Gastrocnemius medialis (tissue), 4 donors: Measurements from ENCODE around the gene CCBE1. TPM values are rescaled to one million over a fixed set of nuclear protein-coding genes. Genes with fewer than 3 reads are reported as not detected.

Source experiments
- ATAC-seq, 2 donors: fragments of 150-250 bp; one replicate each; pipeline ENCODE4 v1.9.1; 2016
- DNase-seq, 2 donors: peaks; one replicate each; pipeline ENCODE4 v3.0.0-alpha.2; 2019
- H3K27ac ChIP-seq, 4 donors: fragments of 200-600 bp; sonication (generic); 1 replicate in 1 of 4; 2 replicates in 3 of 4; pipeline ENCODE4 v1.5.1; 2016 to 2018; ENCODE audit warnings: mild to moderate bottlenecking in 2 of 4, moderate library complexity in 1 of 4
- H3K27me3 ChIP-seq, 3 donors: fragments of 200-600 bp; sonication (generic) in 2 of 3; 1 replicate in 1 of 3; 2 replicates in 2 of 3; pipeline versions ENCODE4 v1.5.1 to v1.6.0; 2016 to 2019; ENCODE audit warnings: mild to moderate bottlenecking in 1 of 3, moderate library complexity in 1 of 3
- H3K36me3 ChIP-seq, 2 donors: fragments of 200-600 bp; sonication (generic) in 1 of 2; one replicate each; pipeline ENCODE4 v1.5.1; 2017 to 2018
- H3K4me1 ChIP-seq, 2 donors: fragments of 200-600 bp; sonication (generic) in 1 of 2; one replicate each; pipeline ENCODE4 v1.5.1; 2016 to 2017; ENCODE audit warnings: mild to moderate bottlenecking in 2 of 2
- H3K4me3 ChIP-seq, 4 donors: fragments of 200-600 bp; sonication (generic) in 3 of 4; 1 replicate in 1 of 4; 2 replicates in 3 of 4; pipeline ENCODE4 v1.5.1; 2016 to 2019; ENCODE audit warnings: mild to moderate bottlenecking in 2 of 4
- H3K9me3 ChIP-seq, 3 donors: fragments of 200-600 bp; sonication (generic) in 2 of 3; 1 replicate in 1 of 3; 2 replicates in 2 of 3; pipeline ENCODE4 v1.5.1; 2016 to 2019
- POLR2A ChIP-seq, 2 donors: fragments of 450-650 bp; IDR thresholded peaks; one replicate each; pipeline ENCODE4 v1.6.1; 2017; ENCODE audit warnings: antibody characterized with exemption in 2 of 2, mild to moderate bottlenecking in 2 of 2, moderate library complexity in 2 of 2
- in situ Hi-C, 4 donors: fragments of 200-750 bp; cut with MboI; loops; one replicate each; pipeline versions ENCODE4 v1.15.0 to v1.8.0; 2017; ENCODE audit warnings: low sequenced_read_pairs in 4 of 4
- intact Hi-C: fragments of 100-400 bp; cut with DNase I; formaldehyde crosslinking; loops from one replicate; pipeline ENCODE4 v1.15.1; 2023; ENCODE audit warnings: low total_unique reads
- total RNA-seq, 4 donors: library from RNA; depleted of rRNA; stranded (reverse); fragments of >200 nt; gene quantifications; one replicate each; pipeline versions ENCODE4 v1.1.0 to v1.2.3, GENCODE V29; 2016
- TF ChIP-seq, protein P1 (sequence below), 5 experiments: fragments of 450-650 bp in 3 of 5; fragments of 200-600 bp in 2 of 5; sonication (generic) in 2 of 5; IDR thresholded peaks in 4 of 5; conservative IDR thresholded peaks in 1 of 5; 1 replicate in 4 of 5; 2 replicates in 1 of 5; pipeline ENCODE4 v1.5.1; 2016 to 2019; ENCODE audit warnings: antibody characterized with exemption in 5 of 5, mild to moderate bottlenecking in 3 of 5, moderate library complexity in 3 of 5

CCBE1 gene
- total RNA-seq, 4 donors from 2014 or later = 0.44 to 2.7 (median 1.3) TPM

DNA sequence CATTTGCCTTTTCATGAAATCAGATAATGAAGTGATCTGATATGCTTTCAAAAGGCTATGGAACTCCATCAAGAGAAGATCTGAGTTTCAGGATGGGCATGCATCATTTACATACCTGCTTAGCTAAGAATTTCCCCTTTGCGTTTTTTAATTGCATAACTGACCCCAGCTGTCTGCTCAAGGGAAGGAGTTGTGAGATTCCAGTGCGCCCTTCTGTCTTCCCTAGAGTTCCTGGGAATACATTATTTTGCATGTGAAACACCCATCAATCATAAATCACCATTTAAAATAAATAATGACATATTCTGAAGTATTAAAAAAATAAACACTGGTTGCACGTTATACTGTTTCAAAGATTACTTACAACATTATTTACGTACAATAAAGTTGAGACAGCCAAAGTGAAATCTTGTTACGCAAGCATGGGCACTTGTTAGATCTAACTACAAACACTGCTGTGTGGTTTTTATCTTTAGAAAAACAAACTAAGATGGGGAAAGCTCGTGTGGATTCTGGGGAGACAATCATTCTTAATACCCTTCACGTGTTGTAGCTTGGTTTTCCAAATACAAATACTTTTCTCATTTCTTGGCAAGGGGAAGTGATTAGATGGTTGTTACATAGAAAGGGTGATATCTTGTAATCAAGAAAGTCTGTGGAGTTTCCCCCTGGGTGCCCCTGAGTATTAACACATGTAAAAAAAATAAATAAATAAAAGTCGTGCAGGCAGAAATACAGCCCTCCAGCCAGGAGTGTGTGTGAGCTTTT is 212.5 kb downstream of the CCBE1 start:
- TF ChIP-seq, protein P1, sequence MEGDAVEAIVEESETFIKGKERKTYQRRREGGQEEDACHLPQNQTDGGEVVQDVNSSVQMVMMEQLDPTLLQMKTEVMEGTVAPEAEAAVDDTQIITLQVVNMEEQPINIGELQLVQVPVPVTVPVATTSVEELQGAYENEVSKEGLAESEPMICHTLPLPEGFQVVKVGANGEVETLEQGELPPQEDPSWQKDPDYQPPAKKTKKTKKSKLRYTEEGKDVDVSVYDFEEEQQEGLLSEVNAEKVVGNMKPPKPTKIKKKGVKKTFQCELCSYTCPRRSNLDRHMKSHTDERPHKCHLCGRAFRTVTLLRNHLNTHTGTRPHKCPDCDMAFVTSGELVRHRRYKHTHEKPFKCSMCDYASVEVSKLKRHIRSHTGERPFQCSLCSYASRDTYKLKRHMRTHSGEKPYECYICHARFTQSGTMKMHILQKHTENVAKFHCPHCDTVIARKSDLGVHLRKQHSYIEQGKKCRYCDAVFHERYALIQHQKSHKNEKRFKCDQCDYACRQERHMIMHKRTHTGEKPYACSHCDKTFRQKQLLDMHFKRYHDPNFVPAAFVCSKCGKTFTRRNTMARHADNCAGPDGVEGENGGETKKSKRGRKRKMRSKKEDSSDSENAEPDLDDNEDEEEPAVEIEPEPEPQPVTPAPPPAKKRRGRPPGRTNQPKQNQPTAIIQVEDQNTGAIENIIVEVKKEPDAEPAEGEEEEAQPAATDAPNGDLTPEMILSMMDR (IDR thresholded peaks at IDR 0.05 in 4 of 5, conservative IDR thresholded peaks at IDR 0.05 in 1 of 5) = no peak
- TF ChIP-seq POLR2A (IDR thresholded peaks at IDR 0.05) = no peak
- H3K9me3 ChIP-seq = no peaks in the 10 kb centered on the region
- no peak overlapping the region for H3K4me3 ChIP-seq
- in situ Hi-C loops (no loop called here), intact Hi-C loops (no loop called here)
- ATAC-seq = peak in 1 of 2 donors; percentile 9
- H3K27ac ChIP-seq = no peak overlapping the region
- H3K27me3 ChIP-seq = no peaks in the 10 kb centered on the region
- no peaks in the 10 kb centered on the region for H3K36me3 ChIP-seq
- no peaks in the 10 kb centered on the region for H3K4me1 ChIP-seq
- no peak for DNase-seq

DNA sequence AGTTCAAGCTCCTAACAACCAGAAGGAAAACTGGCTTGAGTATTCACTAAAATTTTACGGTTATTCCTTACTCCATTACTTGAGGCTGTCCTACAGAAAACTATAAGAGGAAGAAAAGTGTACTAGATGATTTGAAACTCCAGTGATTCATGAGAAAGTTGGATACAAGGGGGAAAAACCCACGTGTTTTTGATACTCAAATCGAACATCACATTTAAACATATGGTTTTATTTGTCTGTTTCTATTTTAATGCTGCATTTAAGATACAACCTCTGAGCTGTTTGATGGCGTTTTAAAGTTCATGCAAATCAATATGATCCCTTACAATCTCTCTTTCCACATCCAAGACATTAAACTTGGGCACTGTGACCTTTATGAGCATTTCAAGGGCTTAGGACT is 213.1 kb downstream of the CCBE1 start:
- in situ Hi-C loops = no loop called here

DNA sequence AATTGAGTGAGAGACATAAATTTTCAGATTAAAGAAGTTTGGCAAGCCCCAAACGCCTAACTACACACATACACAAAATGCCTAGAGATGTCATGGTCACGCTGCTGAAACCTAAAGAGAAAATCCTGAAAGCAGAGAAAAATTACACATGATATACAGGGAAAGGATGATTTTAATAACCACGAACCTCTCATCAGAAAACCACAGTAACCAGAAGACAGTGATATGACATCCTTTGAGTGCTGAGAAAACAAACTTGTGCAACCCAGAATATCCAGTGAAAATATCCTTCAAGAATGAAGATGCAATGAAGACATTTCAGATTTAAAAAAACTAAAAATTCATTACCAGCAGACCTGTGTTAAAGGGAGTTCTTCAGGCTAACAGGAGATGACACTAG is 215.8 kb downstream of the CCBE1 start:
- Histone ChIP-seq H3K4me3 (no peak overlapping the region), H3K36me3 (no peaks in the 10 kb centered on the region), H3K9me3 (no peaks in the 10 kb centered on the region), H3K4me1 (no peaks in the 10 kb centered on the region), H3K27me3 (no peaks in the 10 kb centered on the region), H3K27ac (no peak overlapping the region)
- in situ Hi-C loops = no loop called here
- DNase-seq (no peak), ATAC-seq (no peak)
- intact Hi-C loops = no loop called here
- TF ChIP-seq, protein P1 (IDR thresholded peaks at IDR 0.05 in 4 of 5, conservative IDR thresholded peaks at IDR 0.05 in 1 of 5) = no peak
- no peak for TF ChIP-seq POLR2A (IDR thresholded peaks at IDR 0.05)

More for the DNA sequence above, 213.1 kb downstream of the CCBE1 start:
- no peaks in the 10 kb centered on the region for H3K36me3 ChIP-seq
- H3K27ac ChIP-seq = no peak overlapping the region
- ATAC-seq (no peak), DNase-seq (no peak)
- TF ChIP-seq, protein P1 (IDR thresholded peaks at IDR 0.05 in 4 of 5, conservative IDR thresholded peaks at IDR 0.05 in 1 of 5) = no peak
- H3K4me1 ChIP-seq = no peaks in the 10 kb centered on the region
- intact Hi-C loops = no loop called here
- no peaks in the 10 kb centered on the region for H3K9me3 ChIP-seq
- H3K4me3 ChIP-seq = no peak overlapping the region
- H3K27me3 ChIP-seq = no peaks in the 10 kb centered on the region

DNA sequence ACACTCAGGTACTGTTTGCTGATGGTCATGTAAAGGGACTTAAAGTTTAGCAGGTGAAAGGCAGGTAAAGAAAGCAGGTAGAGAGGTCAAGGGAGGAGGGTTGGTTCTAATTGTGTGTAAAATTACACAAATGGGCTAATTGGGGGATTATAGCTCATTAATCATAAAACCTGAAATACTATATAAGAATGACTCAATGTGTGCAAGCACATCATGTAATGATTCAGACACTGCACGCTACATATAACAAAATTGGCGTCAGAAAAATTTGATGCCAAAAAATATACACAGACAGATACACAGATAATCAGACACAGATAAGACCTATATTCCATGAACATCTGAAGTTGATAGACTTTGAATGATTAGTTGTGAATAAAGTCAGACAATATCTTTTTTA is 217.4 kb downstream of the CCBE1 start:
- H3K4me3 ChIP-seq = no peak overlapping the region
- H3K4me1 ChIP-seq = no peaks in the 10 kb centered on the region
- DNase-seq (no peak), ATAC-seq (no peak)
- in situ Hi-C loops = no loop called here
- H3K27ac ChIP-seq = no peak overlapping the region
- TF ChIP-seq POLR2A (IDR thresholded peaks at IDR 0.05) = no peak
- TF ChIP-seq, protein P1 (IDR thresholded peaks at IDR 0.05 in 4 of 5, conservative IDR thresholded peaks at IDR 0.05 in 1 of 5) = no peak
- intact Hi-C loops = no loop called here
- no peaks in the 10 kb centered on the region for H3K27me3 ChIP-seq
- H3K9me3 ChIP-seq = no peaks in the 10 kb centered on the region
- no peaks in the 10 kb centered on the region for H3K36me3 ChIP-seq

DNA sequence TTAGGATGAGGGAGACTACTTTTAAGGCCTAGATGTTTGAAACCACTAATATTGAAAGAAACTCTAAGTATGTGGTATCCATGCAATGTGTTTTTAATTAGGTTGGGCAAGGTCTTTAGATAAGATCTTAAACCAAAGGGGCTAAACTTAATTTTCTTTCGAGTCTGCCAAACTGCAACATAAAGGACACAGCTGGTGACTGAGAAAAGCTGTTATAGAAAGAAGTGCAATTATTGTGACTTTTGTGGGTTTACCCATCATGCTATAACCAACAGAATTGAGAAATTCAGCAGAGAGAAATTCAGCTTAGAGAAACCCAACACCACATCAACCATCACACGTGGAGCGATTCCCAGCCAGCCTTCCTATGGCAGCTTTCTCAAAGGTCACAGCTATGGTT is 218.6 kb downstream of the CCBE1 start:
- in situ Hi-C loops = no loop called here
- no peaks in the 10 kb centered on the region for H3K36me3 ChIP-seq
- TF ChIP-seq POLR2A (IDR thresholded peaks at IDR 0.05) = no peak
- TF ChIP-seq, protein P1 (IDR thresholded peaks at IDR 0.05 in 4 of 5, conservative IDR thresholded peaks at IDR 0.05 in 1 of 5) = no peak
- ATAC-seq (no peak), DNase-seq (no peak)
- H3K27me3 ChIP-seq = no peaks in the 10 kb centered on the region
- intact Hi-C loops = no loop called here
- no peaks in the 10 kb centered on the region for H3K4me1 ChIP-seq
- no peak overlapping the region for H3K27ac ChIP-seq
- no peaks in the 10 kb centered on the region for H3K9me3 ChIP-seq
- H3K4me3 ChIP-seq = no peak overlapping the region
